Gastroesophageal sphincter (tissue), 3 donors: ENCODE results near the gene ROPN1L.

Experiments used
- POLR2A ChIP-seq, 2 donors: fragments of 450-650 bp; IDR thresholded peaks; one replicate each; pipeline ENCODE4 v1.6.1; 2017; ENCODE audit warnings: antibody characterized with exemption in 2 of 2, mild to moderate bottlenecking in 2 of 2, moderate library complexity in 1 of 2
- TF ChIP-seq, protein P1 (sequence below), 4 experiments: fragments of 200-600 bp in 2 of 4; fragments of 450-650 bp in 2 of 4; sonication (generic) in 1 of 4; IDR thresholded peaks; one replicate each; pipeline ENCODE4 v1.5.1; 2017 to 2019; ENCODE audit warnings: antibody characterized with exemption in 4 of 4, mild to moderate bottlenecking in 2 of 4, moderate library complexity in 2 of 4

DNA sequence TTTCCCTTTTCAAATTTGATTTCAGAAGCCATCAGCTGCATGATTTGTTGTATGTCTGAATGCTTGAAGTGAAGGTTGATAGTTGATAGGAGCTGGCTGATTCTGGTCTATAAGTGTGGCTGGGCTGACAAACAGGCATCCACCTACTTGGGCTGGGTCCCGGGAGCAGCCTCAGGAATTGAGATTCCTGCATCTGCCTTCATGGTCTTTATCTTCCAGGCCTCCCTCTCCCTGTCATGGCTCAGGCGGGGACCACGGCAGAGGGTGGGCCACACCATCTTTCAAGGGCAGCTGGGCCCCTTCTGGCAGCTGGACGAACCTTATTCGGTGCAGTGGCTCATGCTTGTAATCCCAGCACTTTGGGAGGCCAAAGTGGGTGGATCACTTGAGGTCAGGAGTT lies 55.9 kb downstream of the ROPN1L start:
- TF ChIP-seq, protein P1, sequence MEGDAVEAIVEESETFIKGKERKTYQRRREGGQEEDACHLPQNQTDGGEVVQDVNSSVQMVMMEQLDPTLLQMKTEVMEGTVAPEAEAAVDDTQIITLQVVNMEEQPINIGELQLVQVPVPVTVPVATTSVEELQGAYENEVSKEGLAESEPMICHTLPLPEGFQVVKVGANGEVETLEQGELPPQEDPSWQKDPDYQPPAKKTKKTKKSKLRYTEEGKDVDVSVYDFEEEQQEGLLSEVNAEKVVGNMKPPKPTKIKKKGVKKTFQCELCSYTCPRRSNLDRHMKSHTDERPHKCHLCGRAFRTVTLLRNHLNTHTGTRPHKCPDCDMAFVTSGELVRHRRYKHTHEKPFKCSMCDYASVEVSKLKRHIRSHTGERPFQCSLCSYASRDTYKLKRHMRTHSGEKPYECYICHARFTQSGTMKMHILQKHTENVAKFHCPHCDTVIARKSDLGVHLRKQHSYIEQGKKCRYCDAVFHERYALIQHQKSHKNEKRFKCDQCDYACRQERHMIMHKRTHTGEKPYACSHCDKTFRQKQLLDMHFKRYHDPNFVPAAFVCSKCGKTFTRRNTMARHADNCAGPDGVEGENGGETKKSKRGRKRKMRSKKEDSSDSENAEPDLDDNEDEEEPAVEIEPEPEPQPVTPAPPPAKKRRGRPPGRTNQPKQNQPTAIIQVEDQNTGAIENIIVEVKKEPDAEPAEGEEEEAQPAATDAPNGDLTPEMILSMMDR (IDR thresholded peaks at IDR 0.05), result no peak
- no peak for TF ChIP-seq POLR2A (IDR thresholded peaks at IDR 0.05)
